GM18868 (cell line): ENCODE results near the gene RGS14.
"Not testable (repeated sequence)": the region's sequence is repeated elsewhere in the genome, so short reads cannot be mapped to it uniquely, and the experiment has no call there.

Experiments used
- ATAC-seq: cut with Tn5 transposase; IDR thresholded peaks from one replicate; pipeline ENCODE4 v1.9.1; 2021; ENCODE audit warnings: mild to moderate bottlenecking, moderate library complexity; ENCODE audit not compliant: unreplicated experiment

The RGS14 gene

DNA sequence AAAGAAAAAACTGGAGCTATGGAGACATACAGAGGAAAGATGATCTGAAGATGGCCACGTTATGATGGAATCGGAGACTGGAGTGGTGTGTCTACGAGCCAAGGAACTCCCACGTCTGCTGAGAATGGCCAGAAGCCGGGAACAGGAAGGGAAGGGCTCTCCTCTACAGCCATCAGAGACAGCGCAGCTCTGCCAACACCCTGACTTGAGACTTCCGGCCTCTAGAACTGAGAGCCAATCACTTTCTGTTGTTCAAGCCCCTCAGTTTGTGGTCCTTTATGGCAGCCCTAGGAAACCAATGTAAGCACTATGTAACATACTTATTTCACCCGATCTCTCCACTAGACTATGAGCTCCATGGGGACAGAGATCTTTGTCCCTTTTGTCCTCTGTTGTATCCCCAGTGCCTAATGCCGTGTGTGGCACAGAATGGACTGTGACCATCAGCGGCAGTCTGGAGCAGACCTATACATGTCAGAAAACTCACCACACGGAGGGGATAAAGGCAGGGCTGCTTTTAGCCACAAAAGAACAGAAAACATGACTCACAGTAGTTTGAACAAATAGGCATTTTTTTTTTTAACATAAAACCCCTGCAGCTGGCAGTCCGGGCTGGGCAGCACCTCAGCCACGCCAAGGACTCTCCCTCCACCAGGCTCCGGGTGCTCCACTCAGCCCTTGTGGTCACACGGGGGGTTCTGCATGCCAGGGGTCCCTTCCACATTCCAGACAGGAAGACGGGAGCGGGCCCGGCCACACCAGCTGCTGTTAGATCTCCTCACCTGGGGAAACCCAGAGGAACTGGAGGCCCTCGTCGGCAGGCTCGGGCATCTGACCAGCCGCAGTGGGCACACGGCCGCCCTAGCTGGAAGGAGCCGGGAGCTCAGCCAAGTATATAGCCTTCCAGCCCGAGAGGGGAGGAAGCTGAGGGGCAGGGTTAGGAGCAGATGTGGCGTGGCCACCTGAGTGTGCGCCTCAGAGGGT lies 29.9 kb upstream of the RGS14 start:
- ATAC-seq = no peak

DNA sequence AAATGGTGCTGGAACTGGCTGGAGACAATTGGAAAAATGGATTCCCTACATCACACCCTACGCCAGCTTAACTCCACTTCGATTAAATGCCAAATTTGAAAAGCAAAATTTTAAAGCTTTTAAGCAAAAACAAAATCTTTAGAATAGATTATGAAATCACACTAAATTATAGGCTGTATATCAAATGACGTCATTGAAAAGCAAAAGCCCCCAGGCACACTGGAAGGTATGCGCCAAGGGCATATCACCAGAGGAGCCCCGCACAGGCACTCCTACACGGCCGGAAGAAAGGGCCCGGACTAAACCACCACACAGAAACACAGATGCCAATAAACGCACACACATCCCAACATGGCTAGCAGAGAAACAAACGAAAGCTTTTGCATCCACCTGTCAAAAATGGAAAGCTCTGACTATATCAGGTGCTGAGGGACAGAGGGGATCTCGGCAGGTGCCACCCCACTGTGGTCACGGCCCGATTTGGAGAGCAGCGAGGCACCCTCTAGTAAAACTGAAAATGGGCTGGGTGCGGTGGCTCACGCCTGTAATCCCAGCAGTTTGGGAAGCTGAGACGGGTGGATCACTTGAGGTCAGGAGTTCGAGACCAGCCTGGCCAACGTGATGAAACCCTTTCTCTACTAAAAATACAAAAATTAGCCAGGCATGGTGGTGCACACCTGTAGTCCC lies 29.0 kb upstream of the RGS14 start:
- ATAC-seq = no peak

DNA sequence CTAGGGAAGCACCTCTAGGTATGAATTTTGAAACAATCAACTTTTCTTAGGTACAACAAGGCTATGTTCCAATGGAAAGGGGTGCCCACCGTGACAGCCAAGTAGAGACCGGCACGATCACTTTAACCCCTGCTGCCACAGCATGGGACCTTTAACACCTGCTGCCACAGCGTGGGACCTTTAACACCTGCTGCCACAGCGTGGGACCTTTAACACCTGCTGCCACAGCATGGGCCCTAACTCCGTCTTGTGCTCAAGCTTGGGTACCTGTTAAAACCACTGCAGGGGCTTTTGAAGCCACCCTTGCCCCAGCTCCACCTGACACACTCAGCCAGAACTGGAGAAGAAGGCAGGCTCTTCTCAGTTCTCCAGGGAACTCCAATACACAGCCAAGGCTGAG lies 27.8 kb upstream of the RGS14 start:
- no peak for ATAC-seq

DNA sequence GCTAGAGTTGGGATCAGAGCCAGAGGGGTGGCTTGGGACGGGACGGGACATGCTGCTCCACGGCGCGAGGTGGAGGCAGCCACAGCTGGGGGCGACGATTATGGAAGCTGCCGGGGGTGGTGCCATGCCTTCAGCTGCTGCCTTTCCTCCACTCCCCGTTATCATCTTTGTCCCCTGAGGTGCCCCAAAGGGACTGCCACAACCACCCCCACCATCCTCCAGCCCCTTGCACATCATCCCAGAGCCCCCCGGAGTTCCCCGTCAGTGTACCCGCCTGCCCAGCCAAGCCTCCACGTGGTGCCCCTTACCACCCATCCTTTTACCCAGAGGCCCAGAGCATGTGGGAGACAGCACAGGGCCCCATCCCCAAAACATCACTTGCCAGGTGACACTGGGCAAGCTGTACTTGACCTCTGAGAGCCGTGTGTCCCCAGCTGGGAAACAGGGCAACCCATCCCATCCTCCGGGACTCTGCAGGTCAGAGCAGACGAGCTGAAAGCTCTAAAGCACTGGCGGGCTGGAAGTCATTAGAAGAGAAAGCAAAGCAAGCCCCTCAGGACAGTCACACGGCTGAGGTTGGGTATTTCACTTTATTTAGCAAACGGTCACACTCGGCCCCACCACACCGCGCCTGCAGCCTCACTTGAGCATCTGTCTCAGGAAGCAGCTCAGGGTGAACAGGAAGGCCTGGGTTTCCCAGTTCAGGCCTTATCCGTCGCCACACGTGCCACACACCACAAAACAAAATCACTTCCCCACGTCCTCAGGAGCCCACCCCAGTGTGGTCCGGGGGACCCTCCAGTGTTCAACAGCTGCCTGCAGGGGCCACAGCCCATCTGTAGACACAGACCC lies 26.5 kb upstream of the RGS14 start:
- no peak for ATAC-seq

DNA sequence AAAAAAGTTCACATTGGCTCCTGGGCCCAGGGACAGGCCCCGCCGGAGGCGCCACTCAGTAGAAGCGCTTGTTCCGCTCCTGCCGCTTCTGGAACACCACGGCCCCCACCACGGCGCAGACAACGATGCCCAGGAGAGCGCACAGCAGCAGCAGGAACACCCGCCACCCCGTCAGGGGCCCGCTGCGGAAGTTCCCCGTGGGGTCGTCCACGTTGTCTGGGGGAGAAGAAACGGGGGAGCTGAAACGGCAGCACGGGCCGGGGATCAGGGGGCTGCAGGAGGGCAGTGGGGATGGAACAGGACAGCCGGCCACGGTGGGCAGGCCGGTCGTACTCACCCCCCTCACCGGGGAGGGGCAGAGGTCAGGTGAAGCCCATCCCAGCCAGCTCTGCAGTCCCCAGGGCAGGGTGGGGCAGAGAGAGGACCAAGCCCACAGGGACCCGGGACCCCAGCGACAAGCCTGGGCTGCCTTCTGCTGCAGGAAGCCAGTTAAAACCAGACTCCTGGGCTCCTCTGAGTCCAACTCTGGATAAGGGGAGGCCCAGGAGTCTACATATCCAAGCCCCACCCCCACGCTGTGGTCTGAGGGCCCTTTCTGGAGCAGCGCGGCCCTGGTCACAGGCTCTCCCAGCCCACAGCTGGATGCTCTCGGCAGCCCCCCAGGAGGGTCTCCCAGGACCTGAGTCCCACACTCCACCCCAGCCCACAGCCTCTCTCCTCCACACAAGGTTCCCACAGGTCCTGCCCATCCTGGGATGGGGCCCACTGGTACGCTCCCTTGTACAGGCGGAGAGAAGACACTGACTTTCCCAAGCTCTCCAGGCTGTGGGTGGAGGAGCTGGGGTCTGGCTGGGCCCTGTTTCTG lies 25.5 kb upstream of the RGS14 start:
- ATAC-seq = no peak

DNA sequence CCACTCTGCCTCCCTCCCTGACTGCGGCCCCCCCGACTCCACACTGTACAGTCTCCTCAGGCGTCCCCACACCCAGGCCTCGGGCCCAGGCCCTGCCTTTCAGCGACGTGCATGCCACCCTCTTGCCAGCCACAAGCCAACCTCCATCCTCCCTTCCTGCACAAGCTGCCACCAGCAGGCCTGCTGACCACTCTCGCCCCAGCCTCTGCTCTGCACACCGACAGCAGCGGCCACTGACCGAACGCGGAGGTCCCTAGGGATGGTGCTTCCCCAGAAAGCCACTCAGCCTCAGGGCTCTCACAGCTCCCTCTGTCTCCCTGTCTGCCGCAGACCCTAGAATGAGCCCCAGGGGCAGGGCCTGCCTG lies 24.8 kb upstream of the RGS14 start:
- ATAC-seq = no peak

DNA sequence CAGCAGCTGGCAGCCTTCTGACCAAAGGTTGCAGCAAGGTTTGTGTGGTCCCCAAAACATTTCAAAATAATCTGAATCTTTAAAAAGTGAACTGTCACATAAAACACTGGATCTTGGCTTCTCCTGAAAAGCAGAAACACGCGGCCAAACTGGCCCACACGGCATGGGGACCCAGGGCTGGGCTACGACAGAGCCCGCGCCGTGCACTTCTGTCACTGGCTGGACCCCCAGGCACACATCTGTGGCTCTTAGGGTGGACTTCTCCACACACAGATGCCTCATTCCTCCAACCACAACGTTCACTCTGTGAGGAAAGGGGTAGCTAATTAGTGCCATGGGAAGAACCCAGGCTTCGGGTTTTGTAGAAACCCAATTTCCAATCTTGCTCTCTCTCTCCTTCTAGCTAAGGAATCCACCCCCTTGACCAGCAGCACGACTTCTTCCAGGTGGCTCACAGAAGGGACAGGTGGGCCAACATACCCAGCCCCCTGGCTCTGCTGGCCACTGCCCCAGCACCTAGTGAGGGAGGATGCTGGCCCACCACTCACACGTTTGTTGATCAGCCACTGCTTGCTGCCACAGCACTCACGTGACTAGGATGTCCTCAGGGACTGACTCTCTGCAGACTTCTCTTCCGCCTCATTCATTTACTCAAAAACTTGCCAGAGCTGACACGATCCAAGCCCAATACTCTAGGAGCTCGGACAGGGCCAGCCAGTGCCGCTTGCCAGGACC lies 24.1 kb upstream of the RGS14 start:
- ATAC-seq = no peak

DNA sequence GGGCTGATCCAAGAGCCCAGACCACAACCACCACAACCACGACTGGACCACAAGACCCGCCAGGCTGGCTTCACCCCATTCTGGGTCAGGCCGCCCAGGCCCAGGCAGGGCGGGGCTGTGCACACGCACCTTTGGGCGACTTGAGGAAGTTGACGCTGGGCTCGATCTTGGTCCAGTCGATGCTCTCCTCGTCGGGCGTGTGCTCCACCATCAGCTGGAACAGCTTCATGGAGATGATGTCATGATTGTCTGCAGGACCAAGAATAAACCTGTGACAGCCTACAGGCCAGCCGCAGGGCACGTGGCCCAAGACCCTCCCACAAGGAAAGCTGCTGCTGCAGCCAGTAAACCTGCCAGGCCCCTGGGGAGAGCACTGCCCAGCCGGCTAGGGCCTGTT lies 23.6 kb upstream of the RGS14 start:
- ATAC-seq = no peak

DNA sequence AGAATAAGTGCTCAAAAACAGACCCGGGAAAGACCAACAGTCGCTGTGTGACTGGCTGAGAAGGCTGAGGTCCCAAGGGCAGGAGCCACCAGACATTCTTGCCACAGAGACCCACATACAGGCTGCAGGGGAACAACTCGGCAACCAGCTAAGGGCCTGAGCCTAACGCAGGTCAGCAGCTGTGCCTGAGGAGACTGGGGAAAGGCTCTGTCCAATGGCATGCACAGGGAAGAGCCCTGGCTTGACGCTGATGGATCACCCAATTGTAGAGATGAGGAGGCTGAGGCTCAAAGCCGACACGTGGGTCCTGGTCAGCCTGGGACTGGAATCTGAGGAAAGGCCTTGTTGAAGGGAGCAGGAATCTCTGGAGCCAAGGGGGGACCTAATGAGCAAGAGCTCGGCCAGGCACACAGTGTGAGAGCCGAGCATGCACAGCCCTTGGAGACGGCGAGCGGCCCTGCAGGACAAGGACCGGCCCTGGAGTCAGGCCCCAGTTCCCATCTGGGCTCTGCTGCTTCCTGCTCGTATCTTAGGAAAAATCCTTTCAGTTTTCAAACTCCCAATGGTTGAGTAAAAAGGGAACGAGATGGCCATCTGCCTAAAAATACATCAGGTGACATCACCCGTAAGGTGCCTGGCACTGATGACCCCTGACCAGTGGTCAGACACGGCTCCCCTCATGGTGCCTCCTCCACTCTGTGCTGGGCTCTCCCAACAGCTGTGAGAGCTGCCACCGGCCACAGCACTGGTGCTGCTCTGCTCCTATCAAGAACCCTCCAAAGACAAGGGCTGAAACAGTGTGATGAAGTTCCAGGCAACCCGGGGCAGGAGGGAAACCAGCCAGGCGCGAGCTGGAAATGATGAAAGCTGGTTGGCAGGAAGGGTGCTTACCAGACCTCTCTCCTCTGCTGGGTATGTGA lies 22.7 kb upstream of the RGS14 start:
- ATAC-seq = no peak

DNA sequence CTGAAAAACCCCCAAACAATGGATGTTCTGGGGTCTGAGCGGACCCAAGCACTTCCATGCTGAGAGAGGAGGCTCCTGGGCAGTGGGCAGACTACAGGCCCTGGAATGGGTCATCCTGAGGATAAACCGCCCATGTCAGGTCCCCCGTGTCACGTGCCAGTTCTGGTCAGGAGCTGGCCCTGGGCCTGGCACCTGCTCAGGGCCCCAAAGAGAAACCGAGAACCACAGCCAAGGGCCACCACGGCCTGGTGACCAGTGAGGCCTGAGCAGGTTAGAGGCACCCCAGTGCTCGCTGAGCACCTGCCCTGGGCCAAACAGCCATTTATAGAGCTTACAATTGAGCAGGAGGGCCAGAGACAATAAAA lies 22.0 kb upstream of the RGS14 start:
- ATAC-seq = no peak

DNA sequence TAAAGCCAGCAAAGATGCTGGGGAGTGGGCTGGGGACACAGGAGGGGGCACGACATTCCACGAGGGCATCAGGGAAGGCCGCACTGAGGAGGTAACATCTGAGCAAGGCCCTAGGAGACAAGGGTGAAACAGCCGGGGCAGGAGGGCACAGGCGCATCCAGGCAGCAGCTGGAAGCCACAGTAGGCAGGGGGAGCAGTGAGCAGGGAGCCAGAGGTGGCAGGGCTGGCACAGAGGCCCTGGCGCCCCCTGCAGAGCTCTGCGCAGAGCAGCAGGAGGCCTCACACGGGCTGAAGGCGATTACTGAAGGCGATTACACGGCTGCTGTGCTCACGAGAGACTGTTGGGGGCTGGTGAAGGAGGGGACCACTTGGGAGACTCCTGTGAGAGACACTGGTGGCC lies 21.6 kb upstream of the RGS14 start:
- no peak for ATAC-seq

DNA sequence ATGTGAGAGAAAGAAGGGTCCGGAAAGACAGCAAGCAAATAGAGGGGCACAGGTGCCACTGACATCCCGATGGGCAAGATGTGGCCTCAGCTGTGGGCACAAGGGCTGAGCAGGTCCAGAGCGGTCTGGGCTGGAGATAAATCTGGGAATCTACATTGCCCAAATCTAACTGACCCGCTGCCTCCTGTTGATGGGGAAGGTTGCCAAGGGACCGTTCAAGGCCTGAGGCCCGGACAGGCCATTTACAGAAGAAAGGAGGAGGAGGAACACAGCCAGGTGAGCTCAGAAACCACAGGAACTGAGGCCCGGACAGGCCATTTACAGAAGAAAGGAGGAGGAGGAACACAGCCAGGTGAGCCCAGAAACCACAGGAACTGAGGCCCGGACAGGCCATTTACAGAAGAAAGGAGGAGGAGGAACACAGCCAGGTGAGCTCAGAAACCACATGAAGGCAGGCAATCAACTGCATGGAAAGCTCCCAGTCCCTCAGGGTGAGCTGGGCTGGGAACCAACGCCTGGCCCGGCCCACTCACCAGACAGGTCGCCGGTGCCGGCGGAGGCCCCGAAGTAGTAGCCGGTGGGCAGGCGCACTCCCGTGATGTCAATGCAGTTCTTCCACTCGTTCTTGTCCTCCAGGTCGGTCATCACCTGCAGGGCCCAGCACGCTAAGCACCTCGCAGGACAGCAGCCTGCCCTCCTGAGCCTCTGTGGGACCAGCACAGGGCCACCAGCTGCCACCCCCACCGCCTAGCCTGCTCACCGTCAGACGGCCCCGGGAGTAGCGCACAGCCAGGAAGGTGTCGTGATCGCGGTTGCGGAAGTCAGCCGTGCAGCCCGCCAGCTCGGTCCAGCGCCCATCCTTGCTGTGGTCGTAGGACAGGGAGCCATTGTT lies 20.9 kb upstream of the RGS14 start:
- ATAC-seq = no peak

DNA sequence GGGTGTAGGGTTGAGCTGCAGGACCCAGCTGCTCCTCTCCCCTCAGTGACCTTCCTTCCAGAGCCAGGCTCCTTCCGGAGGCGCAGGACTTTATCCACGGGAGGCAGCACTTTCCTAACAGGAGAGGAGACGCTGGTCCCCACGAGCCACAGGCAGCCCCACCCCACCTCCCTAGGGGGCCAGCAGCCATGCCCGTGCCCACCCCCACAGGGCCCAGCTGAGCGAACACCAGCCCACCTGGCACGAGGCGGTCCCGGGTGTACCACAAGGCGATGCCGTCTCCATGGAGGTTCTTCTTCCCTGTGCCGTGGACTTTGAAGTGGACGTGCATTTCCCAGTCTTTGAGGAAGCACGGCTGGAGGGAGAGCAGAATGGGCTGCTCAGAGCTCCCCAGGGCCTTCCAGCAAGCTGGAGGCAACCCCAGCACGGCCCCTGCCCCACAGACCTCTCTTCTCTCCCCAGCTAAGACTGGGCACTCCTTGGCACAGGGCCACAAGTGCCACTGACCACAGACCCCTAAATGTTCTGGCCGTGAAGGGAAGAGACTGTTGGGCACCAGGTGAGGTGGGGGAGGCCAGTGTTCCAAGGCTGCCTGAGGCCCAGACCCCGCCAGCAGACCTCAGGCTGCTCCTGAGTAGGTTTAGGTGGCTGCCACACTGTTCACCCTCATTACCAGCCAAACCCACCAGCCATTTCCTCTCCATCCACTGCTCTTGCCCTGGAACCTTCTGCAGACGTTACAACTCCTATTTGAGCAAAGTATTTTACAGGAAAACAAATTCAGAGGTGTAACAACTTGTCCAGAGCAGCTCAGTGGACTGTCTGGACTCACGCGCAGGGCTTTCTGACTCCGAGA lies 19.2 kb upstream of the RGS14 start:
- no peak for ATAC-seq

DNA sequence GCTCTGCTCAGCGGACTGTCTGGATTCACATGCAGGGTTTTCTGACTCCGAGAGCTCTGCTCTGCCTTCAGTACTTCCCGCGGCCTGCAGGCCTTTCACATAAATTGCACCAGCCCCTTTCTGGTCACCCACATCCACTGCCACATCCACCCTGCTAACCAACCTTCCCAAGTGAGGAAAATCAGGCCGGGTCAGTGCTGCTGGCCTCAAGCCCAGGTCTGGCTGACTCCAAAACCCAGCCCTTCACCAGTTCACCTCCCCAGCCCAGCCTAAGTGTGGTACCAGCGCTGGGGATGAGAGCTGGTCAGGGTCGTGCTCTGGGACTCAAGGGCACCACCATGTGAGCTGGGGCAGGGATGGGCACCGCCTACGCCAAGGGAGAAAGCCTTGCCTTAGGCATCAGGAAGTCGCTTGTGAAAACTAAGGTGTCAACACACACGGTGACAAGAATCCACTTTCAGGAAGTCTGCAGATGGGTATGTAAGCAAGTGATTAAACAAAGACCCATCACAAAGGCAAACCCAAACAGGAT lies 18.6 kb upstream of the RGS14 start:
- ATAC-seq = no peak

DNA sequence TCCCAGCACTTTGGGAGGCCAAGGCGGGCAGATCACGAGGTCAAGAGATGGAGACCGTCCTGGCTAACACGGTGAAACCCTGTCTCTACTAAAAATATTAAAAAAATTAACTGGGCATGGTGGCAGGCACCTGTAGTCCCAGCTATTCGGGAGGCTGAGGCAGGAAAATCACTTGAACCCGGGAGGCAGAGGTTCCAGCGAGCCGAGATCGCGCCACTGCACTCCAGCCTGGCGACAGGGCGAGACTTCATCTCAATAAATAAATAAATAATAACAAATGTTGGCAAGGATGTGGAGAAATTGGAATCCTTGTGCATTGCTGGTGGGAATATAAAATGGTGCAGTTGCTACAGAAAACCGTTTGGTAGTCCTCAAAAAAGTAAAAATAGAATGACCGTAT lies 14.7 kb upstream of the RGS14 start:
- not testable (repeated sequence) for ATAC-seq

DNA sequence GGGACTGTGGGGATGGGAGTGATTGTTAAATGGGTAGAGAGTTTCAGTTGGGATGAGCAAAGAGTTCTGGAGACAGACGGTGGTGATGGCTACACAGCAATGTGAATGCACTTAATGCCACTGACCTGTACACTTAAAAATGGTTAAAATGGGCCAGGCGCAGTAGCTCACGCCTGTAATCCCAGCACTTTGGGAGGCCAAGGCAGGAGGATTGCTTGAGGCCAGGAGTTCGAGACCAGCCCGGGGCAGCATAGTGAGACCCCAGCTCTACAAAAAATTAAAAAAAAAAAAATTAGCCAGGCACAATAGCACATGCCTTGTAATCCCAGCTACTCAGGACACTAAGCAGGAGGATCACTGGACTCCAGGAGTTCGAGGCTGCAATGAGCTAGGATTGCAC lies 13.9 kb upstream of the RGS14 start:
- ATAC-seq = no peak

DNA sequence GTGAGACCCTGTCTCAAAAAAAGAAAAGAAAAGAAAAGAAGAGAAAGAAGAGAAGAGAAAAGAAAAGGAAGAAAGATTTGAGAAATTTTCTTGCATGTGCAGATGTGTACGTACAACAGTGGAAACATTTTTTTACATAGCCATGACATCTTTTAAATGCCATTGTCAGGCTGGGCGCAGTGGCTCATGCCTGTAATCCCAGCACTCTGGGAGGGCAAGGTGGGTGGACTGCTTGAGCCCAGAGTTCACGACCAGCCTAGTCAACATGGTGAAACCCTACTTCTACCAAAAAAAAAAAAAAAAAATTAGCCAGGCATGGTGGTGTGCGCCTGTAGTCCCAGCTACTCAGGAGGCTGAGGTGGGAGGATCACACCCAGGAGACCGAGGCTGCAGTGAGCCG lies 12.8 kb upstream of the RGS14 start:
- ATAC-seq = no peak
